Ovary (tissue), 10 donors: ENCODE data around the gene TMEM207. TPM values are rescaled to one million over a fixed set of nuclear protein-coding genes. Genes with fewer than 3 reads are reported as not detected.

Experiments used
- DNase-seq, 5 donors: peaks; one replicate each; pipeline ENCODE4 v3.0.0-alpha.2; 2019 to 2020
- H3K27ac ChIP-seq, 2 donors: fragments of 200-600 bp; one replicate each; pipeline versions ENCODE4 v1.5.1 to v1.8.0; 2019 to 2022
- H3K27me3 ChIP-seq: fragments of 200-600 bp; one replicate; pipeline ENCODE4 v1.8.0; 2022
- H3K36me3 ChIP-seq: fragments of 200-600 bp; sonication (generic); one replicate; pipeline ENCODE4 v1.5.1; 2019
- H3K4me1 ChIP-seq: one replicate; pipeline ENCODE4 v1.8.1; 2013; ENCODE audit warnings: mild to moderate bottlenecking, moderate library complexity; ENCODE audit not compliant: insufficient read depth
- H3K4me3 ChIP-seq: fragments of 200-600 bp; sonication (generic); one replicate; pipeline ENCODE4 v1.5.1; 2017
- H3K9me3 ChIP-seq, 2 donors: fragments of 200-600 bp in 1 of 2; sonication (generic) in 1 of 2; one replicate each; pipeline versions ENCODE4 v1.5.1 to v1.8.1; 2013 to 2019; ENCODE audit warnings: mild to moderate bottlenecking in 1 of 2, moderate library complexity in 1 of 2
- EP300 ChIP-seq: sonication (generic); formaldehyde crosslinking; IDR thresholded peaks from one replicate; pipeline ENCODE4 v1.6.1; 2017; ENCODE audit warnings: antibody characterized with exemption
- POLR2A ChIP-seq: fragments of 450-650 bp; IDR thresholded peaks from one replicate; pipeline ENCODE4 v1.6.1; 2017; ENCODE audit warnings: antibody characterized with exemption, mild to moderate bottlenecking, moderate library complexity
- WGBS, 3 donors: extraction: QIAGEN DNeasy Blood & Tissue Kit in 1 of 3; methylation state at CpG; one replicate each; pipeline versions ENCODE4 v1.1.5 to v1.1.7; 2013 to 2017; 5-methylcytosine and 5-hydroxymethylcytosine counted together
- intact Hi-C, 4 donors: fragments of 100-400 bp; cut with DNase I; formaldehyde crosslinking; loops; one replicate each; pipeline versions ENCODE4 v1.11.0 to v1.15.1; 2022 to 2023
- long read RNA-seq, 3 donors: library from polyadenylated mRNA in 2 of 3; unstranded in 2 of 3; transcript quantifications; one replicate each; pipeline ENCODE4 v2.0.0 and lab custom pipeline, GENCODE V29; 2021 to 2026
- polyA plus RNA-seq, 2 donors: library from polyadenylated mRNA; stranded (reverse); fragments of 200-250 nt in 1 of 2; fragments of 350-450 nt in 1 of 2; fragmentation: Illumina TruSeq in 1 of 2; extraction: RNeasy Lipid Tissue Mini Kit (QIAGEN cat#74804) in 1 of 2; gene quantifications; one replicate each; pipeline ENCODE4 v1.2.3, GENCODE V29; 2013 to 2014
- total RNA-seq, 7 donors: library from RNA; depleted of rRNA in 2 of 7; stranded (reverse); fragments of >200 nt in 2 of 7; fragmentation: NEBNext Ultra II Directional in 3 of 7; extraction: Animal tissue kit (Norgen Biotek cat#: 25700) in 3 of 7; gene quantifications; one replicate each; pipeline versions ENCODE4 v1.1.0 to v1.2.4, GENCODE V29; 2016 to 2023
- TF ChIP-seq, protein P1 (sequence below), 3 donors: fragments of 450-650 bp in 2 of 3; fragments of 200-600 bp in 1 of 3; IDR thresholded peaks; one replicate each; pipeline versions ENCODE4 v1.5.1 to v1.8.0; 2016 to 2022; ENCODE audit warnings: antibody characterized with exemption in 3 of 3, mild to moderate bottlenecking in 1 of 3
- donor health status: DM: no; HTN: no; CAD: no; lungs with moderate emphysema.
- donor health status: DM: no; HTN: no; CAD: no.
- donor health status: Bipolar disorder and iron deficiency.
- donor health status: DM: yes; HTN: yes; CAD: no.
- donor health status: DM: no; HTN: no; CAD: no.
- donor health status: DM: yes; HTN: yes; CAD: no.

Gene TMEM207
- not detected for total RNA-seq
- not detected for polyA plus RNA-seq
- long read RNA-seq, donor 1, result 0 reads
- long read RNA-seq, donor 2, result 0 reads
- long read RNA-seq, donor 3, result 0 reads

DNA sequence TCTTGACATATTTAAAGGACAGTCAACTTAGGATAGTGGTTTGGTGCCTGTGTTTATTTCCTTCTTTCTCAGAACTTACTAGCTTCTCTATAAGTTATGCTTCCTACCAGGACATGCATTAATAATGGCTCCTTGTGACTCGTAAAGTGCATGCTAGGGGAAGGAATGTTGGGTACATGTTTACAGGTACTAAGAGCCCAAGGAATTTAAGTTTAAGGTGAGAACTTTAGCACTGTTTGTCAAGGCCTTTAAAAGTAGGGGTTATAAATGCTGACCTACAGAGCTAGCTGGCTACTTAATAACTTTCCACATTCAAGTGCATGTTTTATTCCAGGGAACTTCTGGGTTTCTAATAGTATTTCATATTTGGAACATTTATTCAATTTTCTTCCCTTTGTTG is at the start of gene TMEM207:
TMEM207 (minus strand) TSS at position 101 of the 400 bp plus-strand sequence; CDS start at position 9, 92 bp downstream.
- Histone ChIP-seq H3K27me3 (no peaks in the 10 kb centered on the region), H3K36me3 (no peaks in the 10 kb centered on the region), H3K27ac (no peak within 1 kb of the TSS), H3K4me3 (no peak within 1 kb of the TSS), H3K4me1 (no peaks in the 10 kb centered on the region), H3K9me3 (no peaks in the 10 kb centered on the region)
- intact Hi-C loops, result no loop called here
- 89 to 93% (median 92%) methylated on average over 1 of the region's 1 CpG for WGBS, 3 donors
- TF ChIP-seq, protein P1, sequence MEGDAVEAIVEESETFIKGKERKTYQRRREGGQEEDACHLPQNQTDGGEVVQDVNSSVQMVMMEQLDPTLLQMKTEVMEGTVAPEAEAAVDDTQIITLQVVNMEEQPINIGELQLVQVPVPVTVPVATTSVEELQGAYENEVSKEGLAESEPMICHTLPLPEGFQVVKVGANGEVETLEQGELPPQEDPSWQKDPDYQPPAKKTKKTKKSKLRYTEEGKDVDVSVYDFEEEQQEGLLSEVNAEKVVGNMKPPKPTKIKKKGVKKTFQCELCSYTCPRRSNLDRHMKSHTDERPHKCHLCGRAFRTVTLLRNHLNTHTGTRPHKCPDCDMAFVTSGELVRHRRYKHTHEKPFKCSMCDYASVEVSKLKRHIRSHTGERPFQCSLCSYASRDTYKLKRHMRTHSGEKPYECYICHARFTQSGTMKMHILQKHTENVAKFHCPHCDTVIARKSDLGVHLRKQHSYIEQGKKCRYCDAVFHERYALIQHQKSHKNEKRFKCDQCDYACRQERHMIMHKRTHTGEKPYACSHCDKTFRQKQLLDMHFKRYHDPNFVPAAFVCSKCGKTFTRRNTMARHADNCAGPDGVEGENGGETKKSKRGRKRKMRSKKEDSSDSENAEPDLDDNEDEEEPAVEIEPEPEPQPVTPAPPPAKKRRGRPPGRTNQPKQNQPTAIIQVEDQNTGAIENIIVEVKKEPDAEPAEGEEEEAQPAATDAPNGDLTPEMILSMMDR (IDR thresholded peaks at IDR 0.05), result no peak
- TF ChIP-seq POLR2A, result no peak
- TF ChIP-seq EP300, result no peak
- no peak for DNase-seq

DNA sequence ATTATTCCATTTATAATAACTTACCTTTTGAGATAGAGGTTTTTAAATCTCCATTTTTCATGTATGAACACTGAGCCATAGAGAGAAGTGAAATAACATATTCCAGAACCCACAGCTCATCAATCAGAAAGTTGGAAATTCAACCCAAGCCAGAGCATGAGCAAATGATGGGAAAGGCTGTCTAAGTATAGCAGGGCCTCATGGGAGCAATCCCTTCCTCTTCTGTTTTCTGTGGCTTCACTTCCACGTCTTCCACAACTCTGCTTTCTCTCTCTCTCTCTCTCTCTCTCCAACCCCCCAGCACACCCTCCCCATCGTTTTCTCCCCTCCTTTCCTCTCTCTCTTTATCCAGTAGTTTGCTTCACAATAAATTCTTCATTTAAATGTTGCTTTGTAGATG is 49.4 kb upstream of the TMEM207 start:
- no peaks in the 10 kb centered on the region for H3K9me3 ChIP-seq
- DNase-seq, result no peak
- WGBS, 3 donors, result 33 to 44% (median 38%) methylated on average over 2 of the region's 2 CpGs
- H3K27me3 ChIP-seq, result no peaks in the 10 kb centered on the region
- no peak overlapping the region for H3K27ac ChIP-seq
- no peak for TF ChIP-seq POLR2A
- TF ChIP-seq, protein P1 (IDR thresholded peaks at IDR 0.05), result no peak
- no peak for TF ChIP-seq EP300
- no peak overlapping the region for H3K4me3 ChIP-seq
- intact Hi-C loops, result no loop called here
- H3K4me1 ChIP-seq, result no peaks in the 10 kb centered on the region
- no peaks in the 10 kb centered on the region for H3K36me3 ChIP-seq

DNA sequence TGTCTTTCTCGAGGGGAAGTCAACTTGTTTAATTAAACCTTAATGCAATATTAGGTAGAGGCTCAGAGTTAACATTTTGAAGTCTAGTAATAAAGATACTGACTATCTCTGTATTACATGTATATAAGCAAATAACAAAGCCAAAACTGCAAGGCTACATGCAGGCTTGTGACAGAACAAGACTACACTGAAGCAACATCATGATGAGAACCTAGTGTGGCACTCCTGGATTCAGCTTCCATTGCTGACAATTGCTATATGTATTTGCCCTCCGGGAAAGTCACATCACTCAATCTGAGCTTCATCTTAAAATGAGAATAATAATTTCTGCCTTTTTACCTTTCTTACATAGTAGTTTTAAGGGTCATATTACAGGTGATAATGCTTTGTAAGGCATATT is 48.6 kb upstream of the TMEM207 start:
- Histone ChIP-seq H3K4me3 (no peak overlapping the region), H3K27me3 (no peaks in the 10 kb centered on the region), H3K27ac (no peak overlapping the region), H3K9me3 (no peaks in the 10 kb centered on the region), H3K4me1 (no peaks in the 10 kb centered on the region), H3K36me3 (no peaks in the 10 kb centered on the region)
- intact Hi-C loops, result no loop called here
- DNase-seq, result no peak
- no peak for TF ChIP-seq POLR2A
- no peak for TF ChIP-seq EP300
- TF ChIP-seq, protein P1 (IDR thresholded peaks at IDR 0.05), result no peak
- 86 to 90% (median 86%) methylated on average over 2 of the region's 2 CpGs for WGBS, 3 donors

DNA sequence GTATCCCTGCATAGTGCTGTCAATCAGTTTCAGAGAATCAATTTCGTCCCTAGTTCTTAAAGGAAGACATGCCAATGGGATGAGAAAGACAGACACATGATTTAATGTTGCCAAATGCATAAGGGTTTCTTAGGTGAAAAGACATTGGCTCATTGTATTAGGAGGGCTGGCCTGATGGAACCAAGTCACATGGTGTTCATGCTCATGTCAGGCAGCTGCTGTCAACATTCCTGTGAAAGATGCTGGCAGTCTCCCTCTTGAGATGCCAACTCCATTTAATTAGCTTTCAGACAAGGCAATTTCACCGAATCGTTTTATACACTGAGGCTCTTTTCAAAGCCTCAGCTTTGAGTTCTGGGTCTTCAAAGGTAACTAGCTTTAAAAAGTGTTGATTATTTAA is 48.1 kb upstream of the TMEM207 start:
- Histone ChIP-seq H3K27me3 (no peaks in the 10 kb centered on the region), H3K9me3 (no peaks in the 10 kb centered on the region), H3K36me3 (no peaks in the 10 kb centered on the region), H3K27ac (no peak overlapping the region), H3K4me3 (no peak overlapping the region), H3K4me1 (no peaks in the 10 kb centered on the region)
- TF ChIP-seq, protein P1 (IDR thresholded peaks at IDR 0.05), result no peak
- no peak for TF ChIP-seq EP300
- TF ChIP-seq POLR2A, result no peak
- no peak for DNase-seq
- WGBS, 3 donors, result 82 to 88% (median 87%) methylated on average over 3 of the region's 3 CpGs
- intact Hi-C loops, result no loop called here
